ENCODE measurements around the gene RMND1. TPM values are rescaled to one million over a fixed set of nuclear protein-coding genes. Genes with fewer than 3 reads are reported as not detected.

RMND1 gene
- total and polyA plus RNA-seq, 12 donors = 10.9 to 25.2 (median 14.7) TPM

- Histone ChIP-seq H3K4me1 (peaks cover 0 to 16% (median 13%) of the 10 kb centered on the region in 9 donors), H3K36me3 (peaks cover 0 to 72% (median 17%) of the 10 kb centered on the region in 9 donors), H3K27ac (no peak overlapping the region), H3K9me3 (no peaks in the 10 kb centered on the region), H3K27me3 (no peaks in the 10 kb centered on the region), H3K4me3 (no peak overlapping the region)
- no peak for DNase-seq
- intact Hi-C loops (cut with DNase I) = no loop called here
- no peak for TF ChIP-seq CTCF (IDR thresholded peaks at IDR 0.05)
- ATAC-seq = no peak
- WGBS, 2 donors = 83 to 88% methylated on average over 4 of the region's 4 CpGs
Measured at GRCh38 chr6:151432651-151433050, 19.3 kb downstream of the RMND1 start.

GRCh38 chr6:151431337-151431736, 20.6 kb downstream of the RMND1 start:
- Histone ChIP-seq H3K4me1 (peaks cover 0 to 4% (median under 1%) of the 10 kb centered on the region in 9 donors), H3K27ac (no peak overlapping the region), H3K27me3 (no peaks in the 10 kb centered on the region), H3K36me3 (peaks cover 0 to 85% (median 22%) of the 10 kb centered on the region in 9 donors), H3K9me3 (no peaks in the 10 kb centered on the region), H3K4me3 (no peak overlapping the region)
- ATAC-seq = no peak
- DNase-seq = no peak
- TF ChIP-seq CTCF (IDR thresholded peaks at IDR 0.05) = no peak
- intact Hi-C loops (cut with DNase I) = no loop called here
- WGBS, 2 donors = 94 to 96% methylated on average over 3 of the region's 3 CpGs

- WGBS, 2 donors = 88 to 93% methylated on average over 3 of the region's 3 CpGs
- DNase-seq (no peak), ATAC-seq (no peak)
- no peak for TF ChIP-seq CTCF (IDR thresholded peaks at IDR 0.05)
- H3K9me3 ChIP-seq = no peaks in the 10 kb centered on the region
- no peaks in the 10 kb centered on the region for H3K4me1 ChIP-seq
- H3K4me3 ChIP-seq = no peak overlapping the region
- intact Hi-C loops (cut with DNase I) = no loop called here
- peaks cover 0 to 90% (median 25%) of the 10 kb centered on the region in 9 donors for H3K36me3 ChIP-seq
- no peaks in the 10 kb centered on the region for H3K27me3 ChIP-seq
- H3K27ac ChIP-seq = no peak overlapping the region
Measured at GRCh38 chr6:151430886-151431285, 21.0 kb downstream of the RMND1 start.

- Histone ChIP-seq H3K9me3 (no peaks in the 10 kb centered on the region), H3K36me3 (peaks cover 0 to 99% (median 30%) of the 10 kb centered on the region in 9 donors), H3K27me3 (no peaks in the 10 kb centered on the region), H3K27ac (no peak overlapping the region), H3K4me1 (no peaks in the 10 kb centered on the region), H3K4me3 (no peak overlapping the region)
- intact Hi-C loops (cut with DNase I) = no loop called here
- DNase-seq (no peak), ATAC-seq (no peak)
- no peak for TF ChIP-seq CTCF (IDR thresholded peaks at IDR 0.05)
- WGBS, 2 donors = 93 to 97% methylated on average over 4 of the region's 4 CpGs
Measured at GRCh38 chr6:151428093-151428735, 23.7 kb downstream of the RMND1 start.
